ENCODE measurements around the gene TMEM214. TPM values are rescaled to one million over a fixed set of nuclear protein-coding genes. Genes with fewer than 3 reads are reported as not detected.

The TMEM214 gene
- total RNA-seq, 1 donor from 2014 or later: 93.5 TPM

- TF ChIP-seq EZH2 (IDR thresholded peaks at IDR 0.05; ENCODE audit: insufficient read depth, low read length) (no peak), CTCF (IDR thresholded peaks at IDR 0.05; ENCODE audit: insufficient read depth, low read depth, low read length) (no peak)
- Mint-ChIP-seq H3K27me3 (ENCODE audit: low read depth, unreplicated experiment) (no peaks in the 10 kb centered on the region), H3K4me3 (ENCODE audit: unreplicated experiment) (no peak overlapping the region), H3K4me1 (ENCODE audit: low read depth, unreplicated experiment) (no peaks in the 10 kb centered on the region), H3K36me3 (ENCODE audit: low read depth, unreplicated experiment) (peaks cover 26% of the 10 kb centered on the region), H3K27ac (ENCODE audit: unreplicated experiment) (no peak overlapping the region), H3K9me3 (ENCODE audit: unreplicated experiment) (no peaks in the 10 kb centered on the region)
- no peak overlapping the region for H3K9ac ChIP-seq (ENCODE audit: low read length)
- H3K27me3 ChIP-seq (ENCODE audit: insufficient read depth, low read length): no peaks in the 10 kb centered on the region
- peaks cover 31% of the 10 kb centered on the region for H3K36me3 ChIP-seq (ENCODE audit: insufficient read depth, low read length)
- H3K79me2 ChIP-seq (ENCODE audit: insufficient read depth, low read length): no peaks in the 10 kb centered on the region
- H2AFZ ChIP-seq (ENCODE audit: low read depth, low read length): no peak overlapping the region
- DNase-seq (ENCODE audit: low read depth): peak; percentile 33
- H3K9me3 ChIP-seq (ENCODE audit: insufficient read depth, low read depth, low read length): no peaks in the 10 kb centered on the region
- peaks cover 7% of the 10 kb centered on the region for H3K4me1 ChIP-seq (ENCODE audit: insufficient read depth, low read length)
- H3K4me3 ChIP-seq (ENCODE audit: insufficient read depth, low read depth, low read length): no peak overlapping the region
- H3K4me2 ChIP-seq (ENCODE audit: low read length): peak overlapping the region; percentile 12
- peaks cover 66% of the 10 kb centered on the region for H4K20me1 ChIP-seq (ENCODE audit: insufficient read depth, low read length)
- peak overlapping the region; percentile 20 for H3K27ac ChIP-seq (ENCODE audit: low read depth, low read length)
- no peak for FAIRE-seq
Observed at GRCh38 chr2:27041752-27042151, 9.0 kb downstream of the TMEM214 start.

DNA sequence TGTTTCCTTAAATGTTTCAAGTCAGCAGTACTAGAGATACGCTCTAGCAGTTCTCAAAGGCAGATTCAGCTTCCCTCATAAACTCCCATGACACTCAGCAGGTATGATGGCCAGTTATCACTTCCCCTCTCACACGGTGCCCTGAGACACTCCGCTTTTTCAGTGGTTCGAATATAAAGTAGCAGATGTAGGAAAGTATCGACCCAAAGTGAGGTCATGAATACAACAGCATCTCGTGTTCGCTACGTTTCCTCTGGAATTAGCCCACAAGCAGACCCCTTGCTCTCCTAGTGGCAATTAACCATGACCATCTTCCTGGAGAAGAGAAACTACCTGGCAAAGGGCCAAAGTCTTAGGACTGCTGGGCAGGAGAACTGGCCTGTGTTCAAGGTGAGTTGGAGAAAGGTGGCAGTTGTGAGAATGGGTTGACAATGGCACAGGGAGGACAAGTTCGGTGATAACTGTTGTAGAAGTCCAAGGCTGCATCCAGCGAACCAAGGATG lies 9.4 kb downstream of the TMEM214 start:
- H3K9ac ChIP-seq (ENCODE audit: low read length): no peak overlapping the region
- H3K36me3 ChIP-seq (ENCODE audit: insufficient read depth, low read length): peaks cover 27% of the 10 kb centered on the region
- H2AFZ ChIP-seq (ENCODE audit: low read depth, low read length): no peak overlapping the region
- DNase-seq (ENCODE audit: low read depth) (no peak), FAIRE-seq (no peak)
- H3K4me3 ChIP-seq (ENCODE audit: insufficient read depth, low read depth, low read length): no peak overlapping the region
- no peaks in the 10 kb centered on the region for H3K27me3 ChIP-seq (ENCODE audit: insufficient read depth, low read length)
- Mint-ChIP-seq H3K27ac (ENCODE audit: unreplicated experiment) (no peak overlapping the region), H3K36me3 (ENCODE audit: low read depth, unreplicated experiment) (peaks cover 24% of the 10 kb centered on the region), H3K4me3 (ENCODE audit: unreplicated experiment) (no peak overlapping the region), H3K4me1 (ENCODE audit: low read depth, unreplicated experiment) (no peaks in the 10 kb centered on the region), H3K9me3 (ENCODE audit: unreplicated experiment) (no peaks in the 10 kb centered on the region), H3K27me3 (ENCODE audit: low read depth, unreplicated experiment) (no peaks in the 10 kb centered on the region)
- peaks cover 7% of the 10 kb centered on the region for H3K4me1 ChIP-seq (ENCODE audit: insufficient read depth, low read length)
- TF ChIP-seq EZH2 (IDR thresholded peaks at IDR 0.05; ENCODE audit: insufficient read depth, low read length) (no peak), CTCF (IDR thresholded peaks at IDR 0.05; ENCODE audit: insufficient read depth, low read depth, low read length) (no peak)
- H3K27ac ChIP-seq (ENCODE audit: low read depth, low read length): peak overlapping the region; percentile 20
- H3K4me2 ChIP-seq (ENCODE audit: low read length): peak overlapping the region; percentile 12
- peaks cover 61% of the 10 kb centered on the region for H4K20me1 ChIP-seq (ENCODE audit: insufficient read depth, low read length)
- H3K9me3 ChIP-seq (ENCODE audit: insufficient read depth, low read depth, low read length): no peaks in the 10 kb centered on the region
- H3K79me2 ChIP-seq (ENCODE audit: insufficient read depth, low read length): no peaks in the 10 kb centered on the region

- Histone ChIP-seq H3K9me3 (ENCODE audit: insufficient read depth, low read depth, low read length) (no peaks in the 10 kb centered on the region), H3K27me3 (ENCODE audit: insufficient read depth, low read length) (no peaks in the 10 kb centered on the region), H3K4me3 (ENCODE audit: insufficient read depth, low read depth, low read length) (no peak overlapping the region), H4K20me1 (ENCODE audit: insufficient read depth, low read length) (peaks cover 52% of the 10 kb centered on the region), H3K9ac (ENCODE audit: low read length) (no peak overlapping the region), H3K4me2 (ENCODE audit: low read length) (no peak overlapping the region), H3K27ac (ENCODE audit: low read depth, low read length) (no peak overlapping the region), H3K4me1 (ENCODE audit: insufficient read depth, low read length) (peaks cover 7% of the 10 kb centered on the region), H3K36me3 (ENCODE audit: insufficient read depth, low read length) (peaks cover 18% of the 10 kb centered on the region), H3K79me2 (ENCODE audit: insufficient read depth, low read length) (no peaks in the 10 kb centered on the region), H2AFZ (ENCODE audit: low read depth, low read length) (no peak overlapping the region)
- FAIRE-seq (no peak), DNase-seq (ENCODE audit: low read depth) (no peak)
- TF ChIP-seq EZH2 (IDR thresholded peaks at IDR 0.05; ENCODE audit: insufficient read depth, low read length) (no peak), CTCF (IDR thresholded peaks at IDR 0.05; ENCODE audit: insufficient read depth, low read depth, low read length) (no peak)
- Mint-ChIP-seq H3K4me3 (ENCODE audit: unreplicated experiment) (no peak overlapping the region), H3K4me1 (ENCODE audit: low read depth, unreplicated experiment) (no peaks in the 10 kb centered on the region), H3K27ac (ENCODE audit: unreplicated experiment) (peak overlapping the region; percentile 47), H3K36me3 (ENCODE audit: low read depth, unreplicated experiment) (peaks cover 24% of the 10 kb centered on the region), H3K9me3 (ENCODE audit: unreplicated experiment) (no peaks in the 10 kb centered on the region), H3K27me3 (ENCODE audit: low read depth, unreplicated experiment) (no peaks in the 10 kb centered on the region)
Observed at GRCh38 chr2:27042985-27043634, 10.3 kb downstream of the TMEM214 start.
